Measurements from ENCODE around the gene DIS3L2.

GRCh38 chr2:232384466-232384865 lies 423.0 kb downstream of the DIS3L2 start:
- no peak for TF ChIP-seq EZH2 (IDR thresholded peaks at IDR 0.05; ENCODE audit: low read depth, unreplicated experiment)
- no peak for TF ChIP-seq CTCF (conservative IDR thresholded peaks at IDR 0.05; ENCODE audit: low read depth in 2 of 2)
- TF ChIP-seq REST (IDR thresholded peaks at IDR 0.05; ENCODE audit: unreplicated experiment) = no peak
- no peak for TF ChIP-seq POLR2AphosphoS5 (IDR thresholded peaks at IDR 0.05; ENCODE audit: low read depth)
- no peak for TF ChIP-seq CREB1 (CRISPR knock-in tag; IDR thresholded peaks at IDR 0.05; ENCODE audit: low read depth)
- no peak for TF ChIP-seq ZNF114 (CRISPR knock-in tag; IDR thresholded peaks at IDR 0.05)
- TF ChIP-seq ZNF331 (CRISPR knock-in tag; IDR thresholded peaks at IDR 0.05; ENCODE audit: low read depth) = no peak
- no peak for TF ChIP-seq NANOG (IDR thresholded peaks at IDR 0.05; ENCODE audit: borderline replicate concordance)
- TF ChIP-seq ZNF462 (CRISPR knock-in tag; IDR thresholded peaks at IDR 0.05) = no peak
- TF ChIP-seq EZH2phosphoT487 (IDR thresholded peaks at IDR 0.05; ENCODE audit: unreplicated experiment) = no peak
- no peak for TF ChIP-seq ETS1 (IDR thresholded peaks at IDR 0.05)
- TF ChIP-seq JUNB (IDR thresholded peaks at IDR 0.05; ENCODE audit: unreplicated experiment) = no peak
- no peak for TF ChIP-seq STAT1 (IDR thresholded peaks at IDR 0.05; ENCODE audit: unreplicated experiment)
